HepG2 (cell line): ENCODE data around the gene RGS6. TPM values are rescaled to one million over a fixed set of nuclear protein-coding genes. Genes with fewer than 3 reads are reported as not detected.

Experiments used
- ATAC-seq: fragments of 200-7000 bp; cut with Tn5 transposase; 3 replicates; pipeline ENCODE4 v1.9.1; 2020; ENCODE audit warnings: mild to moderate bottlenecking, moderate library complexity
- BruUV-seq: library from RNA; stranded (reverse); fragments of 400-500 nt; replicated peaks from 2 replicates; lab custom pipeline; 2021; lab: Mats Ljungman, UMichigan
- CTCF ChIA-PET: fragments of 300-600 bp; formaldehyde crosslinking; extraction: SDS; loops from one replicate; lab custom pipeline; 2021; ENCODE audit warnings: low total read pairs, inconsistent platforms, low intra/inter-chr PET ratio; lab: Yijun Ruan, JAX
- POLR2A ChIA-PET: fragments of 350-600 bp; sonication (Branson Sonifier 250); formaldehyde crosslinking; loops from one replicate; lab custom pipeline; 2020; ENCODE audit warnings: antibody characterized with exemption, inconsistent platforms; lab: Yijun Ruan, JAX
- DNase-seq: peaks from one replicate; pipeline ENCODE4 v3.0.0-alpha.2; 2015; ENCODE audit warnings: low spot score
- FAIRE-seq: peaks from 3 replicates; lab custom pipeline; 2011; peaks lifted over from hg19 to GRCh38; lab: Jason Lieb, UNC
- H2AFZ ChIP-seq: one replicate; pipeline ENCODE4 v1.6.1; 2011; ENCODE audit warnings: low read length, inconsistent platforms
- H3K27ac ChIP-seq: fragments of 300-600 bp; 3 replicates; pipeline ENCODE4 v1.8.0; 2011; ENCODE audit warnings: mixed run types, mild to moderate bottlenecking, mixed read lengths, low read length, inconsistent platforms; ENCODE audit not compliant: insufficient read depth; ENCODE audit errors: extremely low read length
- H3K27me3 ChIP-seq, 2 experiments: fragments of 200-600 bp in 1 of 2; 2 replicates in 1 of 2; 3 replicates in 1 of 2; pipeline versions ENCODE4 v1.6.0 to v1.8.0; 2011; ENCODE audit warnings: low read length in 2 of 2, mild to moderate bottlenecking in 2 of 2, moderate library complexity in 2 of 2, inconsistent platforms in 1 of 2; ENCODE audit not compliant: insufficient read depth in 2 of 2, control insufficient read depth in 1 of 2
- H3K36me3 ChIP-seq, 2 experiments: fragments of 200-600 bp in 1 of 2; replicated peaks in 1 of 2; 2 replicates in 1 of 2; 3 replicates in 1 of 2; pipeline versions ENCODE4 v1.5.1 to v1.8.0; 2011; ENCODE audit warnings: low read length in 2 of 2, inconsistent platforms in 1 of 2; ENCODE audit not compliant: insufficient read depth in 2 of 2, control insufficient read depth in 1 of 2
- H3K4me1 ChIP-seq: 2 replicates; pipeline ENCODE4 v1.5.1; 2012; ENCODE audit warnings: low read length, inconsistent platforms; ENCODE audit not compliant: insufficient read depth
- H3K4me2 ChIP-seq: 2 replicates; pipeline ENCODE4 v1.6.0; 2011; ENCODE audit warnings: low read depth, low read length, inconsistent platforms
- H3K4me3 ChIP-seq, 3 experiments: fragments of 200-600 bp in 1 of 3; sonication (generic), shearing (Covaris generic) in 1 of 3; replicated peaks in 1 of 3; 2 replicates each; pipeline ENCODE4 v1.5.1; 2011 to 2016; ENCODE audit warnings: low read length in 3 of 3, inconsistent platforms in 2 of 3, low read depth in 2 of 3, mild to moderate bottlenecking in 2 of 3, control low read depth in 1 of 3, mixed read lengths in 1 of 3; ENCODE audit not compliant: insufficient read depth in 1 of 3
- H3K79me2 ChIP-seq: one replicate; pipeline ENCODE4 v1.6.1; 2011; ENCODE audit warnings: low read length, inconsistent platforms; ENCODE audit not compliant: insufficient read depth
- H3K9ac ChIP-seq: 2 replicates; pipeline ENCODE4 v1.6.0; 2011; ENCODE audit warnings: mild to moderate bottlenecking, low read depth, low read length, inconsistent platforms; ENCODE audit not compliant: insufficient read depth
- H3K9me3 ChIP-seq: 2 replicates; pipeline ENCODE4 v1.5.1; 2012; ENCODE audit warnings: mild to moderate bottlenecking, low read length
- H4K20me1 ChIP-seq: 2 replicates; pipeline ENCODE4 v1.6.0; 2011; ENCODE audit warnings: inconsistent platforms, mild to moderate bottlenecking, low read length, moderate library complexity; ENCODE audit not compliant: insufficient read depth
- ESRRA ChIP-seq: sonication (generic); formaldehyde crosslinking; IDR thresholded peaks from 2 replicates; pipeline ENCODE4 v1.5.1; 2020; ENCODE audit warnings: mild to moderate bottlenecking, low read depth, missing genetic modification reagents
- KLF15 ChIP-seq: sonication (generic); formaldehyde crosslinking; IDR thresholded peaks from 2 replicates; pipeline ENCODE4 v1.8.1; 2023; ENCODE audit warnings: borderline replicate concordance, mild to moderate bottlenecking, inconsistent platforms, missing genetic modification reagents, mixed read lengths
- MEIS1 ChIP-seq: sonication (generic); formaldehyde crosslinking; IDR thresholded peaks from 2 replicates; pipeline ENCODE4 v1.9.0; 2021; ENCODE audit warnings: mild to moderate bottlenecking, missing genetic modification reagents, moderate library complexity, borderline replicate concordance
- TCF7 ChIP-seq: sonication (generic); IDR thresholded peaks from 2 replicates; pipeline ENCODE4 v1.6.1; 2016; ENCODE audit warnings: antibody characterized with exemption, low read depth
- ZSCAN12 ChIP-seq: sonication (generic); formaldehyde crosslinking; IDR thresholded peaks from 2 replicates; pipeline ENCODE4 v1.9.0; 2021; ENCODE audit warnings: mild to moderate bottlenecking, missing genetic modification reagents
- WGBS: methylation state at CpG from one replicate; pipeline ENCODE4 v1.1.6; 2017; ENCODE audit warnings: low lambda C conversion rate; 5-methylcytosine and 5-hydroxymethylcytosine counted together
- in situ Hi-C: cut with HindIII; loops from 2 replicates; pipeline ENCODE4 v1.10.0; 2017; ENCODE audit warnings: low pct_unique_long_range_greater_than_20kb; ENCODE audit not compliant: extremely low pct_ligation_motif_present
- intact Hi-C: fragments of 100-400 bp; cut with micrococcal nuclease; formaldehyde crosslinking; loops from one replicate; pipeline ENCODE4 v1.10.0; 2022; ENCODE audit not compliant: unreplicated experiment
- polyA plus RNA-seq, 8 experiments: library from polyadenylated mRNA; depleted of rRNA in 3 of 8; stranded (reverse) in 7 of 8; unstranded in 1 of 8; fragments of >200 nt; fragmentation: Illumina TruSeq in 4 of 8; extraction: Trizol in 4 of 8; gene quantifications; 2 replicates each; pipeline versions ENCODE4 v1.2.1 to v1.2.3, GENCODE V29; 2011 to 2016; ENCODE audit warnings: low read depth in 4 of 8, missing spikeins in 1 of 8, mixed read lengths in 1 of 8; ENCODE audit not compliant: insufficient read depth in 1 of 8
- total RNA-seq, 5 experiments: library from RNA; depleted of rRNA; stranded (reverse); fragments of >200 nt; fragmentation: Illumina TruSeq; extraction: Trizol; gene quantifications; 2 replicates each; pipeline ENCODE4 v1.2.3, GENCODE V29; 2016; ENCODE audit warnings: low read depth in 1 of 5
- TF ChIP-seq, protein P1 (sequence below): sonication (generic); formaldehyde crosslinking; IDR thresholded peaks from 2 replicates; pipeline ENCODE4 v1.4.0; 2020; ENCODE audit warnings: mild to moderate bottlenecking, missing genetic modification reagents, borderline replicate concordance
- TF ChIP-seq, protein P2 (sequence below): sonication (generic); formaldehyde crosslinking; conservative IDR thresholded peaks from 2 replicates; pipeline ENCODE4 v1.8.0; 2022; ENCODE audit warnings: missing genetic modification reagents
- TF ChIP-seq, protein P3 (sequence below): sonication (generic); formaldehyde crosslinking; IDR thresholded peaks from 2 replicates; pipeline ENCODE4 v1.4.0; 2020; ENCODE audit warnings: missing genetic modification reagents; ENCODE audit errors: not compliant biosample characterization
- TF ChIP-seq, protein P4 (sequence below): sonication (generic); formaldehyde crosslinking; IDR thresholded peaks from 2 replicates; pipeline ENCODE4 v1.4.0; 2020; ENCODE audit warnings: missing genetic modification reagents

Gene RGS6
- total and polyA plus RNA-seq, 2 of the 13 experiments (the other 11 are each of a cell fraction or from before 2014, with no cell fraction given): not detected

DNA sequence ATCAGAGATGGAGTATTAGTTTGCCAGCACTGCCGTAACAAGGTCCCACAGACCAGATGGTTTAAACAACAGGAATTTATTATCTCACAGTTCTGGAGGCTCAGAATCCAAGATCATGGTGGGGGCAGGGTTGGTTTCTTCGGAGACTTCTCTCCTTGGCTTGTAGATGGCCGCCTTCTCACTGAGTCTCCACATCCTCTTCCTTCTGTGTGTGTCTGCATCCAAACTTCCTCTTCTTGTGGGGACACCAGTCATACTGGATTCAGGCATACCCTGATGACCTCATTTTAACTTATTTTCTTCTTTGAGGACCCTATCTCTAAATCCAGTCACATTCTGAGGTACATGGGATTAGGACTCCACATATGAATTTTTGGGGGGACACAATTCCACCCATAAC lies 455.5 kb downstream of the RGS6 start:
- H3K9me3 ChIP-seq: no peaks in the 10 kb centered on the region
- no peak overlapping the region for H2AFZ ChIP-seq
- no peaks in the 10 kb centered on the region for H3K4me1 ChIP-seq
- FAIRE-seq: no peak
- H3K79me2 ChIP-seq: no peaks in the 10 kb centered on the region
- in situ Hi-C loops (no loop called here), intact Hi-C loops (no loop called here)
- H3K4me2 ChIP-seq: no peak overlapping the region
- H3K9ac ChIP-seq: no peak overlapping the region
- no peak overlapping the region for H3K27ac ChIP-seq
- H4K20me1 ChIP-seq: no peaks in the 10 kb centered on the region
- TF ChIP-seq KLF15 (CRISPR knock-in tag) (no peak), TCF7 (no peak), MEIS1 (CRISPR knock-in tag) (no peak), ESRRA (CRISPR knock-in tag) (no peak), ZSCAN12 (CRISPR knock-in tag) (no peak)
- TF ChIP-seq, protein P1, sequence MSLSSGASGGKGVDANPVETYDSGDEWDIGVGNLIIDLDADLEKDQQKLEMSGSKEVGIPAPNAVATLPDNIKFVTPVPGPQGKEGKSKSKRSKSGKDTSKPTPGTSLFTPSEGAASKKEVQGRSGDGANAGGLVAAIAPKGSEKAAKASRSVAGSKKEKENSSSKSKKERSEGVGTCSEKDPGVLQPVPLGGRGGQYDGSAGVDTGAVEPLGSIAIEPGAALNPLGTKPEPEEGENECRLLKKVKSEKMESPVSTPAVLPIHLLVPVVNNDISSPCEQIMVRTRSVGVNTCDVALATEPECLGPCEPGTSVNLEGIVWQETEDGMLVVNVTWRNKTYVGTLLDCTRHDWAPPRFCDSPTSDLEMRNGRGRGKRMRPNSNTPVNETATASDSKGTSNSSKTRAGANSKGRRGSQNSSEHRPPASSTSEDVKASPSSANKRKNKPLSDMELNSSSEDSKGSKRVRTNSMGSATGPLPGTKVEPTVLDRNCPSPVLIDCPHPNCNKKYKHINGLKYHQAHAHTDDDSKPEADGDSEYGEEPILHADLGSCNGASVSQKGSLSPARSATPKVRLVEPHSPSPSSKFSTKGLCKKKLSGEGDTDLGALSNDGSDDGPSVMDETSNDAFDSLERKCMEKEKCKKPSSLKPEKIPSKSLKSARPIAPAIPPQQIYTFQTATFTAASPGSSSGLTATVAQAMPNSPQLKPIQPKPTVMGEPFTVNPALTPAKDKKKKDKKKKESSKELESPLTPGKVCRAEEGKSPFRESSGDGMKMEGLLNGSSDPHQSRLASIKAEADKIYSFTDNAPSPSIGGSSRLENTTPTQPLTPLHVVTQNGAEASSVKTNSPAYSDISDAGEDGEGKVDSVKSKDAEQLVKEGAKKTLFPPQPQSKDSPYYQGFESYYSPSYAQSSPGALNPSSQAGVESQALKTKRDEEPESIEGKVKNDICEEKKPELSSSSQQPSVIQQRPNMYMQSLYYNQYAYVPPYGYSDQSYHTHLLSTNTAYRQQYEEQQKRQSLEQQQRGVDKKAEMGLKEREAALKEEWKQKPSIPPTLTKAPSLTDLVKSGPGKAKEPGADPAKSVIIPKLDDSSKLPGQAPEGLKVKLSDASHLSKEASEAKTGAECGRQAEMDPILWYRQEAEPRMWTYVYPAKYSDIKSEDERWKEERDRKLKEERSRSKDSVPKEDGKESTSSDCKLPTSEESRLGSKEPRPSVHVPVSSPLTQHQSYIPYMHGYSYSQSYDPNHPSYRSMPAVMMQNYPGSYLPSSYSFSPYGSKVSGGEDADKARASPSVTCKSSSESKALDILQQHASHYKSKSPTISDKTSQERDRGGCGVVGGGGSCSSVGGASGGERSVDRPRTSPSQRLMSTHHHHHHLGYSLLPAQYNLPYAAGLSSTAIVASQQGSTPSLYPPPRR (CRISPR knock-in tag): no peak
- TF ChIP-seq, protein P2, sequence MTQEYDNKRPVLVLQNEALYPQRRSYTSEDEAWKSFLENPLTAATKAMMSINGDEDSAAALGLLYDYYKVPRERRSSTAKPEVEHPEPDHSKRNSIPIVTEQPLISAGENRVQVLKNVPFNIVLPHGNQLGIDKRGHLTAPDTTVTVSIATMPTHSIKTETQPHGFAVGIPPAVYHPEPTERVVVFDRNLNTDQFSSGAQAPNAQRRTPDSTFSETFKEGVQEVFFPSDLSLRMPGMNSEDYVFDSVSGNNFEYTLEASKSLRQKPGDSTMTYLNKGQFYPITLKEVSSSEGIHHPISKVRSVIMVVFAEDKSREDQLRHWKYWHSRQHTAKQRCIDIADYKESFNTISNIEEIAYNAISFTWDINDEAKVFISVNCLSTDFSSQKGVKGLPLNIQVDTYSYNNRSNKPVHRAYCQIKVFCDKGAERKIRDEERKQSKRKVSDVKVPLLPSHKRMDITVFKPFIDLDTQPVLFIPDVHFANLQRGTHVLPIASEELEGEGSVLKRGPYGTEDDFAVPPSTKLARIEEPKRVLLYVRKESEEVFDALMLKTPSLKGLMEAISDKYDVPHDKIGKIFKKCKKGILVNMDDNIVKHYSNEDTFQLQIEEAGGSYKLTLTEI: no peak
- TF ChIP-seq, protein P3, sequence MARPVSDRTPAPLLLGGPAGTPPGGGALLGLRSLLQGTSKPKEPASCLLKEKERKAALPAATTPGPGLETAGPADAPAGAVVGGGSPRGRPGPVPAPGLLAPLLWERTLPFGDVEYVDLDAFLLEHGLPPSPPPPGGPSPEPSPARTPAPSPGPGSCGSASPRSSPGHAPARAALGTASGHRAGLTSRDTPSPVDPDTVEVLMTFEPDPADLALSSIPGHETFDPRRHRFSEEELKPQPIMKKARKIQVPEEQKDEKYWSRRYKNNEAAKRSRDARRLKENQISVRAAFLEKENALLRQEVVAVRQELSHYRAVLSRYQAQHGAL (CRISPR knock-in tag): no peak
- TF ChIP-seq, protein P4, sequence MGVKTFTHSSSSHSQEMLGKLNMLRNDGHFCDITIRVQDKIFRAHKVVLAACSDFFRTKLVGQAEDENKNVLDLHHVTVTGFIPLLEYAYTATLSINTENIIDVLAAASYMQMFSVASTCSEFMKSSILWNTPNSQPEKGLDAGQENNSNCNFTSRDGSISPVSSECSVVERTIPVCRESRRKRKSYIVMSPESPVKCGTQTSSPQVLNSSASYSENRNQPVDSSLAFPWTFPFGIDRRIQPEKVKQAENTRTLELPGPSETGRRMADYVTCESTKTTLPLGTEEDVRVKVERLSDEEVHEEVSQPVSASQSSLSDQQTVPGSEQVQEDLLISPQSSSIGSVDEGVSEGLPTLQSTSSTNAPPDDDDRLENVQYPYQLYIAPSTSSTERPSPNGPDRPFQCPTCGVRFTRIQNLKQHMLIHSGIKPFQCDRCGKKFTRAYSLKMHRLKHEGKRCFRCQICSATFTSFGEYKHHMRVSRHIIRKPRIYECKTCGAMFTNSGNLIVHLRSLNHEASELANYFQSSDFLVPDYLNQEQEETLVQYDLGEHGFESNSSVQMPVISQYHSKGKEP (CRISPR knock-in tag): no peak
- H3K4me3 ChIP-seq: no peak overlapping the region
- ChIA-PET CTCF (no interaction called here), POLR2A (no interaction called here)
- WGBS: 34% methylated on average over 3 of the region's 3 CpGs
- no peak for DNase-seq
- no peak for ATAC-seq
- no peaks in the 10 kb centered on the region for H3K36me3 ChIP-seq
- BruUV-seq: no TSS peak
- H3K27me3 ChIP-seq: peaks cover 0 to 3% of the 10 kb centered on the region in 2 experiments; a peak in 1 of 5 replicates
